Mammary epithelial cell (primary cell): ENCODE measurements around the gene PLEKHF1.

Experiments used
- CTCF ChIP-seq, 2 donors: IDR thresholded peaks in 1 of 2; conservative IDR thresholded peaks in 1 of 2; 2 replicates each; pipeline ENCODE4 v1.5.1; 2011 to 2012; ENCODE audit warnings: inconsistent platforms in 2 of 2, low read length in 2 of 2, mild to moderate bottlenecking in 2 of 2, control low read depth in 1 of 2, low read depth in 1 of 2; ENCODE audit not compliant: insufficient read depth in 1 of 2; ENCODE audit errors: extremely low read depth in 1 of 2
- EZH2 ChIP-seq: IDR thresholded peaks from 2 replicates; pipeline ENCODE4 v1.6.1; 2012; ENCODE audit warnings: low read length, inconsistent platforms, borderline replicate concordance

- TF ChIP-seq CTCF (conservative IDR thresholded peaks at IDR 0.05 in 1 of 2, IDR thresholded peaks at IDR 0.05 in 1 of 2; ENCODE audit: extremely low read depth in 1 of 2, insufficient read depth in 1 of 2, low read depth in 1 of 2, low read length in 2 of 2) (no peak), EZH2 (no peak)
These were observed 21.1 kb downstream of the PLEKHF1 start for GRCh38 chr19:29686285-29686805.
